ENCODE data around the gene ZNF841. TPM values are rescaled to one million over a fixed set of nuclear protein-coding genes. Genes with fewer than 3 reads are reported as not detected.

ZNF841 gene
- total and polyA plus RNA-seq, 2 experiments from 2014 or later = 7.3 to 24.5 TPM

- Histone ChIP-seq H3K9me2 (ENCODE audit: insufficient read depth) (no peaks in the 10 kb centered on the region), H3K27me3 (replicated peaks; ENCODE audit: insufficient read depth) (no peaks in the 10 kb centered on the region), H3K4me3 (no peak overlapping the region), H3K4me2 (ENCODE audit: unreplicated experiment) (no peak overlapping the region), H2AFZ (no peak overlapping the region), H3K36me3 (ENCODE audit: low read depth) (peaks cover 69% of the 10 kb centered on the region), H3K9ac (no peak overlapping the region), H4K20me1 (ENCODE audit: insufficient read depth) (no peaks in the 10 kb centered on the region), H3K27ac (no peak overlapping the region), H3F3A (ENCODE audit: insufficient read depth) (no peaks in the 10 kb centered on the region), H3K79me2 (ENCODE audit: insufficient read depth) (peaks cover 35% of the 10 kb centered on the region), H3K9me3 (ENCODE audit: low read depth) (no peaks in the 10 kb centered on the region), H3K4me1 (ENCODE audit: insufficient read depth) (no peaks in the 10 kb centered on the region)
- no peak for DNase-seq
- in situ Hi-C loops (cut with MboI) = no loop called here
- TF ChIP-seq EZH2phosphoT487 (IDR thresholded peaks at IDR 0.05; ENCODE audit: insufficient read depth, low read depth) = no peak
- TF ChIP-seq EZH2 (IDR thresholded peaks at IDR 0.05; ENCODE audit: insufficient read depth, poor library complexity, severe bottlenecking) = no peak
- 99 to 100% methylated on average over 4 of the region's 4 CpGs for WGBS, 2 experiments (ENCODE audit: low coverage in 1 of 2, low lambda C conversion rate in 2 of 2, missing lambda C conversion rate in 2 of 2)
These were observed 75.1 kb downstream of the ZNF841 start for GRCh38 chr19:52020506-52020905.

Small RNA genes lying within 50 kb of the gene (small RNA-seq; reads per million reads assigned to genes)
- not detected for gene RPL37P23 (ENCODE audit: low read depth, low replicate concordance)

Other genes with a start within 250 kb of the ZNF841 start
- 6.7 and 8.8 TPM in 2 replicates for gene ZNF577, start 207.8 kb downstream of the ZNF841 start, total RNA-seq (2014; rRNA removed; shearing (Covaris generic))
- 7.6 and 9.3 TPM in 2 replicates for gene ZNF577, start 207.8 kb downstream of the ZNF841 start, polyA plus RNA-seq (2016; fragmentation: Nextera tagmentation; extraction: Ambion mirVana)
- 3.8 and 5.8 TPM in 2 replicates for gene ZNF649, start 190.7 kb downstream of the ZNF841 start, total RNA-seq (2014; rRNA removed; shearing (Covaris generic))
- 5.4 and 5.8 TPM in 2 replicates for gene ZNF649, start 190.7 kb downstream of the ZNF841 start, polyA plus RNA-seq (2016; fragmentation: Nextera tagmentation; extraction: Ambion mirVana)
- 3.7 and 7.1 TPM in 2 replicates for gene ZNF613, start 168.3 kb downstream of the ZNF841 start, total RNA-seq (2014; rRNA removed; shearing (Covaris generic))
- 3.6 and 6.1 TPM in 2 replicates for gene ZNF613, start 168.3 kb downstream of the ZNF841 start, polyA plus RNA-seq (2016; fragmentation: Nextera tagmentation; extraction: Ambion mirVana)
- 7.3 and 7.5 TPM in 2 replicates for gene ZNF350, start 108.9 kb downstream of the ZNF841 start, total RNA-seq (2014; rRNA removed; shearing (Covaris generic))
- 7.3 and 9.0 TPM in 2 replicates for gene ZNF350, start 108.9 kb downstream of the ZNF841 start, polyA plus RNA-seq (2016; fragmentation: Nextera tagmentation; extraction: Ambion mirVana)
- 6.4 and 6.9 TPM in 2 replicates for gene ZNF615, start 87.6 kb downstream of the ZNF841 start, total RNA-seq (2014; rRNA removed; shearing (Covaris generic))
- 4.6 and 5.0 TPM in 2 replicates for gene ZNF615, start 87.6 kb downstream of the ZNF841 start, polyA plus RNA-seq (2016; fragmentation: Nextera tagmentation; extraction: Ambion mirVana)
- 8.5 and 15.9 TPM in 2 replicates for gene ZNF614, start 67.4 kb downstream of the ZNF841 start, total RNA-seq (2014; rRNA removed; shearing (Covaris generic))
- gene ZNF614, start 67.4 kb downstream of the ZNF841 start, polyA plus RNA-seq (2016; fragmentation: Nextera tagmentation; extraction: Ambion mirVana) = 7.0 and 7.1 TPM in 2 replicates
- 4.8 and 10.4 TPM in 2 replicates for gene ZNF432, start 46.9 kb downstream of the ZNF841 start, total RNA-seq (2014; rRNA removed; shearing (Covaris generic))
- 2.8 and 3.4 TPM in 2 replicates for gene ZNF432, start 46.9 kb downstream of the ZNF841 start, polyA plus RNA-seq (2016; fragmentation: Nextera tagmentation; extraction: Ambion mirVana)
- 5.8 and 12.3 TPM in 2 replicates for gene ZNF616, start 44.2 kb upstream of the ZNF841 start, total RNA-seq (2014; rRNA removed; shearing (Covaris generic))
- 4.1 and 4.7 TPM in 2 replicates for gene ZNF616, start 44.2 kb upstream of the ZNF841 start, polyA plus RNA-seq (2016; fragmentation: Nextera tagmentation; extraction: Ambion mirVana)
- 2.8 and 11.7 TPM in 2 replicates for gene ZNF836, start 75.9 kb upstream of the ZNF841 start, total RNA-seq (2014; rRNA removed; shearing (Covaris generic))
- gene ZNF836, start 75.9 kb upstream of the ZNF841 start, polyA plus RNA-seq (2016; fragmentation: Nextera tagmentation; extraction: Ambion mirVana) = 3.3 and 3.8 TPM in 2 replicates
- 191 and 248 TPM in 2 replicates for gene PPP2R1A, start 94.3 kb upstream of the ZNF841 start, total RNA-seq (2014; rRNA removed; shearing (Covaris generic))
- 277 and 279 TPM in 2 replicates for gene PPP2R1A, start 94.3 kb upstream of the ZNF841 start, polyA plus RNA-seq (2016; fragmentation: Nextera tagmentation; extraction: Ambion mirVana)
- gene ZNF766, start 173.8 kb upstream of the ZNF841 start, total RNA-seq (2014; rRNA removed; shearing (Covaris generic)) = 9.5 and 9.7 TPM in 2 replicates
- 16.8 and 18.5 TPM in 2 replicates for gene ZNF766, start 173.8 kb upstream of the ZNF841 start, polyA plus RNA-seq (2016; fragmentation: Nextera tagmentation; extraction: Ambion mirVana)
- 3.8 and 5.3 TPM in 2 replicates for gene ZNF480, start 201.4 kb upstream of the ZNF841 start, total RNA-seq (2014; rRNA removed; shearing (Covaris generic))
- 6.6 and 7.3 TPM in 2 replicates for gene ZNF480, start 201.4 kb upstream of the ZNF841 start, polyA plus RNA-seq (2016; fragmentation: Nextera tagmentation; extraction: Ambion mirVana)
- 2.8 and 3.5 TPM in 2 replicates for gene ZNF610, start 240.5 kb upstream of the ZNF841 start, total RNA-seq (2014; rRNA removed; shearing (Covaris generic))
- 3.9 and 6.0 TPM in 2 replicates for gene ZNF610, start 240.5 kb upstream of the ZNF841 start, polyA plus RNA-seq (2016; fragmentation: Nextera tagmentation; extraction: Ambion mirVana)

Data from GM23248 (cell line).